ENCODE measurements around the gene DNAH2. TPM values are rescaled to one million over a fixed set of nuclear protein-coding genes. Genes with fewer than 3 reads are reported as not detected.

DNAH2 gene
- total and polyA plus RNA-seq, 9 of the 15 experiments (the other 6 are each of a cell fraction or from before 2014, with no cell fraction given): 0.03 TPM; not detected in 8

DNA sequence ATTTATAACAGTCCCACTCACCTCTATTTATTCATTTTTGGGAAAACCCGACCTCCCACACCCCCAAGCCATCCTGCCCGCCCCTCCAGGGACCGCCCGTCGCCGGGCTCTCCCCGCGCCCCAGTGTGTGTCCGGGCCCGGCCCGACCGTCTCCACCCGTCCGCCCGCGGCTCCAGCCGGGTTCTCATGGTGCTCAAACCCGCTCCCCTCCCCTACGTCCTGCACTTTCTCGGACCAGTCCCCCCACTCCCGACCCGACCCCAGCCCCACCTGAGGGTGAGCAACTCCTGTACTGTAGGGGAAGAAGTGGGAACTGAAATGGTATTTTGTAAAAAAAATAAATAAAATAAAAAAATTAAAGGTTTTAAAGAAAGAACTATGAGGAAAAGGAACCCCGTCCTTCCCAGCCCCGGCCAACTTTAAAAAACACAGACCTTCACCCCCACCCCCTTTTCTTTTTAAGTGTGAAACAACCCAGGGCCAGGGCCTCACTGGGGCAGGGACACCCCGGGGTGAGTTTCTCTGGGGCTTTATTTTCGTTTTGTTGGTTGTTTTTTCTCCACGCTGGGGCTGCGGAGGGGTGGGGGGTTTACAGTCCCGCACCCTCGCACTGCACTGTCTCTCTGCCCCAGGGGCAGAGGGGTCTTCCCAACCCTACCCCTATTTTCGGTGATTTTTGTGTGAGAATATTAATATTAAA, 136.7 kb downstream of the DNAH2 start (continued):
- TF ChIP-seq ZBTB11 (CRISPR knock-in tag; IDR thresholded peaks at IDR 0.05) (no peak), ILK (tag; IDR thresholded peaks at IDR 0.05; ENCODE audit: borderline replicate concordance, low read depth) (no peak), NFE2 (IDR thresholded peaks at IDR 0.05; ENCODE audit: low read depth) (no peak)

Measured in K562 (cell line).